IgD-negative memory B cell (primary cell): ENCODE measurements around the gene INPP5A. TPM values are rescaled to one million over a fixed set of nuclear protein-coding genes. Genes with fewer than 3 reads are reported as not detected.
"Not testable (repeated sequence)": the region's sequence is repeated elsewhere in the genome, so short reads cannot be mapped to it uniquely, and the experiment has no call there.

Experiments used
- H3K27ac Mint-ChIP-seq, 3 donors: one replicate each; pipeline ENCODE4 v1.8.0; 2020 to 2022; ENCODE audit warnings: mild to moderate bottlenecking in 3 of 3, mixed read lengths in 3 of 3, moderate library complexity in 1 of 3
- H3K27me3 Mint-ChIP-seq: one replicate; pipeline ENCODE4 v1.8.0; 2021; ENCODE audit warnings: mixed read lengths
- H3K36me3 Mint-ChIP-seq: one replicate; pipeline ENCODE4 v1.8.0; 2020; ENCODE audit warnings: mild to moderate bottlenecking, mixed read lengths
- H3K4me1 Mint-ChIP-seq, 3 donors: one replicate each; pipeline ENCODE4 v1.8.0; 2020 to 2022; ENCODE audit warnings: mixed read lengths in 3 of 3, mild to moderate bottlenecking in 1 of 3
- H3K4me3 Mint-ChIP-seq, 4 donors: one replicate each; pipeline ENCODE4 v1.8.0; 2020 to 2022; ENCODE audit warnings: mild to moderate bottlenecking in 4 of 4, mixed read lengths in 4 of 4, moderate library complexity in 3 of 4
- H3K9me3 Mint-ChIP-seq, 3 donors: one replicate each; pipeline ENCODE4 v1.8.0; 2020 to 2021; ENCODE audit warnings: mixed read lengths in 3 of 3, mild to moderate bottlenecking in 1 of 3
- polyA plus RNA-seq: library from polyadenylated mRNA; unstranded; fragments of 300-500 nt; fragmentation: Illumina TruSeq; gene quantifications from one replicate; pipeline ENCODE4 v1.2.3, GENCODE V29; 2021

Gene INPP5A
- polyA plus RNA-seq, 1 donor from 2014 or later = 0.94 TPM

- no peak overlapping the region for H3K4me3 Mint-ChIP-seq
- no peak overlapping the region for H3K27ac Mint-ChIP-seq
- H3K36me3 Mint-ChIP-seq = no peaks in the 10 kb centered on the region
- no peaks in the 10 kb centered on the region for H3K9me3 Mint-ChIP-seq
- peaks cover 0 to 1% (median 0%) of the 10 kb centered on the region in 3 donors for H3K4me1 Mint-ChIP-seq
- H3K27me3 Mint-ChIP-seq = no peaks in the 10 kb centered on the region
Measured at GRCh38 chr10:132732518-132732917, 194.9 kb downstream of the INPP5A start.

DNA sequence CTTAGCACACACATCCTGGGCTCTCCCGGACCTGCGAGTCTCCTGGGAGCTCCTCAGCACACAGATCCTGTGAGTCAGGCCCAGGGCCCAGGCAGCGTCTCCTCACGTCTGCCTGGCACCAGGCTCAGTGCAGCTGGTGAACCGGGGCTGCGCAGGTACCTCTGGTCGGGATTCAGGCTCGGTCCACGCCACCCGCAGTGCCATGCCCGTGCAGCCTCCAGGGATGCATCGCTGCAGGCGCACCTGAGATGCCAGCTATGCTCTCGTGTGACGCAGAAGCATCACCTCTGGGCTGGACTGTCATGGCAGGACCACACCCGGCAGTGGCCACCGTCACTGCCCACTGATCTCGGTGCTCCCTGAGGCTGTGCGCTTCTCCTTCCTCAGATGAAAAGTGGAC lies 196.3 kb downstream of the INPP5A start:
- Mint-ChIP-seq H3K4me3 (no peak overlapping the region), H3K4me1 (peaks cover 0 to 1% (median 0%) of the 10 kb centered on the region in 3 donors), H3K9me3 (no peaks in the 10 kb centered on the region), H3K27ac (no peak overlapping the region), H3K36me3 (no peaks in the 10 kb centered on the region), H3K27me3 (no peaks in the 10 kb centered on the region)

GRCh38 chr10:132735341-132735775 lies 197.8 kb downstream of the INPP5A start:
- no peaks in the 10 kb centered on the region for H3K9me3 Mint-ChIP-seq
- H3K27ac Mint-ChIP-seq = peak overlapping the region in 1 of 3 donors; percentile 58
- no peaks in the 10 kb centered on the region for H3K36me3 Mint-ChIP-seq
- no peaks in the 10 kb centered on the region for H3K27me3 Mint-ChIP-seq
- no peak overlapping the region for H3K4me3 Mint-ChIP-seq
- H3K4me1 Mint-ChIP-seq = no peaks in the 10 kb centered on the region

DNA sequence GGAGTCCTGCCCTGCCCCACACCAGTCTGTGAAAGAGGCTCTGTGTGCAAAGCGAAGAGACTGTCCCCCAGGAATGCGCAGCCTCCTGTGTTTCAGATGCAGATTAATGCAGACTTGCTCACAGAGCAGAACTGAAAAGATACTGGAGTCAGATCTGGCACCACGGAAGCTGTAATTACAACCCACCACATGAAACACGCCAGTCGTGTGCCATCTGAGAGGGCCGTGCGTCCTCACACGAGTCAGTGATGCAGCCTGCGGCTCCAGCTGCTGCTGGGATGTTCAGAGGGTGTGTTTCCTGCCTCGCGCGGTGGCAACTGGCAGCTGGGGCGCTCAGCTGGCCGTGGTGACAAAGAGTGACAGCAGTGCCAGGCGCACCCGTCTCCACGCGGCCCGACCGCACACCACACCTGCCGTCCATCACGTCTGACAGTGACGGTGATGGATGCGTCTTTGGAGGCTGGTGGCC lies 198.4 kb downstream of the INPP5A start:
- Mint-ChIP-seq H3K27ac (peak overlapping the region in 1 of 3 donors; percentile 46), H3K27me3 (no peaks in the 10 kb centered on the region)

GRCh38 chr10:132737390-132738048 lies 199.9 kb downstream of the INPP5A start:
- Mint-ChIP-seq H3K4me3 (no peak overlapping the region), H3K36me3 (peaks cover 3% of the 10 kb centered on the region), H3K27ac (no peak overlapping the region), H3K4me1 (no peaks in the 10 kb centered on the region), H3K9me3 (no peaks in the 10 kb centered on the region), H3K27me3 (no peaks in the 10 kb centered on the region)

More for the DNA sequence above, 198.4 kb downstream of the INPP5A start:
- Mint-ChIP-seq H3K36me3 (no peaks in the 10 kb centered on the region), H3K4me1 (no peaks in the 10 kb centered on the region), H3K4me3 (no peak overlapping the region), H3K9me3 (no peaks in the 10 kb centered on the region)

DNA sequence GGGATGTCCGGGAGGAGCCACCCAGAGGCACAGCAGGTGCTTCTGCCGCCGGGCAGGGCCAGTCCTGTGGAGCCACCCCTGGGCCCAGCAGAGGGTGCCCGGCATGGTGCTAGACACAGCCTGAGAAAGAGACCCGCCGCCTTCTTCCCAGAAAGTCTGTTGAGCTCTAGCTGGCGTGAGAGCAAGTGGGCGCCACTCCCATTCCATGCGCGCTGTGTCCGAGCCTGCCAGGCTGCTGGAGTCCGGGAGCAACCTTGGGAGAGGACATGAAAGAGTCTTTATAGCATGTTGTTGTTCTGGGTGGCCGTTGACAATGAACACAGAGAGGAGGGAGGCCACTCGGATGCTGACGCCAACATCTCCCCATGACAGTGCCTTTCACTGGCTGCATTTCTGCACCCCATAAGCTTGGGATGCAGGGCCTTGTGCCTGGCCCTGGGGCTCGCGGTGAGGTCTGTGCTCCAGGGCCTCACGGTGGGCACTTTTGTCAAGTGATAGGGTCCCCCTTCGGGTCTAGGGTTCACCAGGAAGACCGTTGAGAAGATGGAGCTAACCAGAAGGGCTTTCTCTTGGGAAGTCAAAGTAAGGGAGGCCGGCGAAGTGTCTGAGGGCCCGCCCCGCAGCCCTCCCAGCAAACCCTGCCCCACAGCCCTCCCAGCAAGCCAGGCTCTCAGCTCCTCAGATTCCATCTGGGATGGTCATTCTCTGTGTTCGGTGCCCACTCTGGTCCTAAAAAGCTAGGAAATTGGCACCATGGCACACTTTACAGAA lies 201.1 kb downstream of the INPP5A start:
- Mint-ChIP-seq H3K4me3 (no peak overlapping the region), H3K4me1 (no peaks in the 10 kb centered on the region), H3K27ac (peak overlapping the region in 1 of 3 donors; percentile 76), H3K9me3 (no peaks in the 10 kb centered on the region), H3K36me3 (peaks cover 3% of the 10 kb centered on the region), H3K27me3 (no peaks in the 10 kb centered on the region)

GRCh38 chr10:132739225-132739613 lies 201.6 kb downstream of the INPP5A start:
- Mint-ChIP-seq H3K27me3 (no peaks in the 10 kb centered on the region), H3K4me1 (no peaks in the 10 kb centered on the region), H3K27ac (no peak overlapping the region), H3K9me3 (no peaks in the 10 kb centered on the region), H3K36me3 (peaks cover 3% of the 10 kb centered on the region), H3K4me3 (no peak overlapping the region)

DNA sequence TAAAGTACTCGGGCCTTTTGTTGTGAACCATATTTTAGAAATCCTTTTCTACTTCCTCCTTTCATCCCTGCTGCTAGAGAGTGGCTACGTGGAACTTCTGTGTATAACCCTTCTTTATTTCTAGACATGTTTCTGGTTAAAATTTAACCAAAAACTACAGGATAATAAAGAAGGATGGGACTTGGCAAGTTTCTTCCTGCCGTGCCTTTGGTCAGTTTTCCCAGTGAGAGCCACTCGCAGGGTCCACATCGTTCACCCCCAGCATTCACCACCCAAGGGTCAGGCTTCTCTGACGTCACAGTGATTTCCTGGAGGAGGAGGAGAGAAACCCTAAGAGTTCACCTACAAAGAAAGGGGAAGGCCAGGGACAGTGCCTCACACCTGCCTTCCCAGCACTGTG lies 203.0 kb downstream of the INPP5A start:
- no peak overlapping the region for H3K27ac Mint-ChIP-seq
- no peaks in the 10 kb centered on the region for H3K27me3 Mint-ChIP-seq
- H3K4me1 Mint-ChIP-seq = no peaks in the 10 kb centered on the region
- no peaks in the 10 kb centered on the region for H3K9me3 Mint-ChIP-seq
- H3K36me3 Mint-ChIP-seq = peaks cover 3% of the 10 kb centered on the region
- no peak overlapping the region for H3K4me3 Mint-ChIP-seq

DNA sequence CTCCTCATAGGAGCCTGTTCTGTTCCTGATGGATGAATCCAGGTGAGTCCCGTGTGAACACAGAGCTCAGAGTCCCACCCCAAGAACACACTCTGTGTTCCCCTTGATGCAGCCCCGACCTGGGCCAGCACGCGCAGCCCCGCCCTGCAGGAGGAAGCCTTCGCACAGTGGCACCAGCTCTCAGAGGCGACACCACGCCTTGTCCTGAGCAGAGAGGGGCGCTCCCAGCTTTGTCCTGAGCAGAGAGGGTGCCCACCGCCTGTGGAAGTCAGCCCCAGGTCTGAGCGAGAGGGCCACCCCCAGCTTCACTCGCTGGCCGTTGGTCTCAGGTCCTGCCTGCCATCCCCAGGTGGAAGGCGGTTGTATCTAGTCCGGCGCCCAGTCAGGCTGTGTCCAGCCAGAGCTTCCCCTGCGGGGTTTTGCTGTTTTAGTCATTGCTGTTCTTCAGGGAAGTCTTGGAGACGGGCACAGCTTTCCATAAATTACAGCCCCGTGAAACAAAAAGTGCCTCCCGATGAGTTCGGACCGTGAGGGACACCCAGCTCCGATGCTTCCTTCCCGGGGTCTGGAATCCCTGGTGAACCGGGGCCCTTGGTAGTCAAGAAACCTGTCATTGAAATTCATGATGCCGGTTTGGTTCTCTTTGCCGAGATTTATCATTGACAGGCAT lies 204.7 kb downstream of the INPP5A start:
- no peaks in the 10 kb centered on the region for H3K27me3 Mint-ChIP-seq
- H3K4me1 Mint-ChIP-seq = no peaks in the 10 kb centered on the region
- peaks cover 3% of the 10 kb centered on the region for H3K36me3 Mint-ChIP-seq
- peak overlapping the region in 1 of 4 donors; percentile 30 for H3K4me3 Mint-ChIP-seq
- H3K27ac Mint-ChIP-seq = no peak overlapping the region
- no peaks in the 10 kb centered on the region for H3K9me3 Mint-ChIP-seq

- H3K27me3 Mint-ChIP-seq = no peaks in the 10 kb centered on the region
- no peaks in the 10 kb centered on the region for H3K4me1 Mint-ChIP-seq
- H3K27ac Mint-ChIP-seq = no peak overlapping the region
- no peak overlapping the region for H3K4me3 Mint-ChIP-seq
- H3K36me3 Mint-ChIP-seq = peaks cover 3% of the 10 kb centered on the region
- H3K9me3 Mint-ChIP-seq = no peaks in the 10 kb centered on the region
Measured at GRCh38 chr10:132742837-132743194, 205.2 kb downstream of the INPP5A start.

DNA sequence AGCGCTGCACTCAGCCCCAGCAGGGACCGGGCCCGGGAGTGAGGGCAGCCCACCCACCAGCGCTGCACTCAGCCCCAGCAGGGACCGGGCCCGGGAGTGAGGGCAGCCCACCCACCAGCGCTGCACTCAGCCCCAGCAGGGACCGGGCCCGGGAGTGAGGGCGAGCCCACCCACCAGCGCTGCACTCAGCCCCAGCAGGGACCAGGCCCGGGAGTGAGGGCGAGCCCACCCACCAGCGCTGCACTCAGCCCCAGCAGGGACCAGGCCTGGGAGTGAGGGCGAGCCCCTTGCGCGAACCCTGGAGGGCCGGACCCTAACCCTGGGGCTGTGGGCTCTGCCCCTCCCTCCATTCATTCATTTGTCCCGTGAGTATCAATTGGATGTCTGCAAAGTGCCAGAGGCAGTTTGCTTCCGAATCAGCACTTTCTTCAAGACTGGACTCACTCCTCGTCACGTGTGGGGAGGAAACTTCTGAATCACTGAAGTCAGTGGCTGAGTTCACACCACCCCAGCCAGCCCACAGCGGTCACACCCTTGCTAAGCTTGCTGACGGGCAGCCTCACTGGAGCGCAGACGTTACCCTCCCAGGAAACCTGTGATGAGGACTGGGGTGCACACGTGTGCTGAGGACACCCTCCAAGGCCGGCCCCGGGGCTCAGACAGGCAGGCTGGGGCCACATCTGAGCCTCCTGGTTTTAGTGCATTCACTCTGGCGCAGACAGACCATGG lies 205.8 kb downstream of the INPP5A start:
- H3K4me3 Mint-ChIP-seq, H3K27me3 Mint-ChIP-seq, H3K9me3 Mint-ChIP-seq, H3K36me3 Mint-ChIP-seq, H3K4me1 Mint-ChIP-seq, H3K27ac Mint-ChIP-seq: not testable (repeated sequence)

DNA sequence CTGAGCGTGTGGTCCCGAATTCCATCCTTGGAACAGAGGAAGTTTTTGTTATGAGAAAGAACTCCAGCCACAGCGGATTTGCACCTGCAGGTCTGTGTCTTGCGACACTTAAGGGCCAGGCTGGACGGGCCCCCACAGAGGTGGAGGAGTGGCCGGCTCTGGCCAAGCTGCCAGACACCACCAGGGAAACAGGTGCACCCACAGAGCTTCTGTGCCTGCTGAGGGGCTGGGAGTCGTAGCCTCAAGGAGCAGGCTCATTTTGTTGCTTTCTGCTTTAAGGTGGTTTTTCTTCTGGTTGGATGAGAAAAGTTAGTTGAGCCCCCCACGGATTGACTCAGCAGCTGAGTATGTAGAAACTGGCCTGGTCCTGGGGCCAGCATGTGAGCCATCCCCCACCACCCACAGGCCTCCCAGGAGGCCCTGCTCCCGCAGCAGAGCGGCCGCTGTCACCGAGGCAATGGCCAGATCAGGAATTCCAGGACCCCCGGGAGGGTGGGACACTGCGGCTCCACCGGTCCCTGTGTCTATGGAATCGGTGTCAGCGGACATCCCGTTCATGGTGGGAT lies 206.4 kb downstream of the INPP5A start:
- no peaks in the 10 kb centered on the region for H3K27me3 Mint-ChIP-seq
- no peaks in the 10 kb centered on the region for H3K9me3 Mint-ChIP-seq
- H3K4me1 Mint-ChIP-seq = no peaks in the 10 kb centered on the region
- H3K36me3 Mint-ChIP-seq = peaks cover 3% of the 10 kb centered on the region
- H3K4me3 Mint-ChIP-seq = no peak overlapping the region
- H3K27ac Mint-ChIP-seq = no peak overlapping the region

- no peaks in the 10 kb centered on the region for H3K9me3 Mint-ChIP-seq
Measured at GRCh38 chr10:132744839-132745238, 207.3 kb downstream of the INPP5A start.

DNA sequence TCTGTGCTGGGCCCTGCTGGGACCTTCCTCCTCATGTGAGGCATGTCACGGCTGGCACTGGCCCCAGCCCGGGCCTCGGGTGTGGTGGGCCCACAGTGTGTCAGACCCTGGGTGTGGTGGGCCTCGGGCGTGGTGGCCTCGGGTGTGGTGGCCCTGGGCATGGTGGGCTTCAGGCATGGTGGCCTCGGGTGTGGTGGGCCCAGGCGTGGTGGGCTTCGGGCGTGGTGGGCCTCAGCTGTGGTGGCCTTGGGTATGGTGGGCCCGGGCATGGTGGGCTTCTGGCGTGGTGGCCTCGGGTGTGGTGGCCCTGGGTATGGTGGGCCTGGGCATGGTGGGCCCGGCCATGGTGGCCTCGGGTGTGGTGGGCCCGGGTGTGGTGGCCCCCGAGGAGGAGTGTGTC lies 207.9 kb downstream of the INPP5A start:
- H3K9me3 Mint-ChIP-seq = no peaks in the 10 kb centered on the region
- H3K4me1 Mint-ChIP-seq = no peaks in the 10 kb centered on the region
- no peaks in the 10 kb centered on the region for H3K27me3 Mint-ChIP-seq
- H3K4me3 Mint-ChIP-seq = no peak overlapping the region
- H3K27ac Mint-ChIP-seq = no peak overlapping the region
- H3K36me3 Mint-ChIP-seq = peaks cover 3% of the 10 kb centered on the region

More at GRCh38 chr10:132744839-132745238, 207.3 kb downstream of the INPP5A start:
- peaks cover 3% of the 10 kb centered on the region for H3K36me3 Mint-ChIP-seq
- no peak overlapping the region for H3K27ac Mint-ChIP-seq
- no peak overlapping the region for H3K4me3 Mint-ChIP-seq
- no peaks in the 10 kb centered on the region for H3K4me1 Mint-ChIP-seq
- no peaks in the 10 kb centered on the region for H3K27me3 Mint-ChIP-seq

DNA sequence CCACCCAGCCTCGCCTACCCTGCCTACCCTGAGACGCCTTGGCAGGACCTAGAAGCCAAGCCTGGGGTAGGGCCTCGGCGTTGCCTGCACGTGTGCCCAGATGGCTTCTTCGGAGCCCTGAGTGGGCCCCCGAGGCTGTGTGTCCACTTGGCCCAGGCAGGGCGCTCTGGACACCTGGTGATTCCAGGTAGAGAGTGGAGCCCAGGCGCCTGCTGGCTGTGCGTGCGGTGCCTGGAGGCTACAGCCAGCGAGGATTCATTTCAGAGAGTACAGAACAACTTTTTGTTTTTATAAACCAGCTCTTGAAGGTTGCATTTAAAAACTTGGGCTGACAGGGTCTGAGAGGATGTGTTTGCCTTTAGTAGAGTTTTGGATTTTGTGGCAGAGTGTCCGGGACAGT lies 208.4 kb downstream of the INPP5A start:
- Mint-ChIP-seq H3K9me3 (no peaks in the 10 kb centered on the region), H3K27ac (no peak overlapping the region), H3K27me3 (no peaks in the 10 kb centered on the region), H3K36me3 (peaks cover 3% of the 10 kb centered on the region), H3K4me3 (no peak overlapping the region), H3K4me1 (no peaks in the 10 kb centered on the region)
